K562 (cell line): ENCODE data around the gene CAMSAP3. TPM values are rescaled to one million over a fixed set of nuclear protein-coding genes. Genes with fewer than 3 reads are reported as not detected.

Source experiments
- BCOR ChIP-seq: fragments of 450-650 bp; IDR thresholded peaks from 2 replicates; pipeline ENCODE4 v1.6.1; 2016
- BRD9 ChIP-seq: fragments of 450-650 bp; IDR thresholded peaks from 2 replicates; pipeline ENCODE4 v1.6.1; 2018; ENCODE audit warnings: low read depth; ENCODE audit not compliant: partially characterized antibody
- CEBPG ChIP-seq, 3 experiments: fragments of 200-800 bp in 1 of 3; sonication (Bioruptor generic) in 1 of 3; sonication (generic) in 1 of 3; formaldehyde crosslinking in 1 of 3; IDR thresholded peaks in 2 of 3; conservative IDR thresholded peaks in 1 of 3; 2 replicates each; pipeline versions ENCODE4 v1.6.1 to v1.8.0; 2016 to 2022; ENCODE audit warnings: missing compliant biosample characterization in 2 of 3, missing genetic modification characterization in 2 of 3, mild to moderate bottlenecking in 1 of 3, missing genetic modification reagents in 1 of 3
- GABPB2 ChIP-seq: fragments of 250-450 bp; sonication (Bioruptor Pico); conservative IDR thresholded peaks from 2 replicates; pipeline ENCODE4 v1.5.1; 2021; ENCODE audit warnings: mild to moderate bottlenecking
- HMBOX1 ChIP-seq: sonication (generic); IDR thresholded peaks from 2 replicates; pipeline ENCODE4 v1.6.1; 2016
- HNRNPK ChIP-seq: fragments of 200-400 bp; formaldehyde crosslinking; IDR thresholded peaks from one replicate; pipeline ENCODE4 v1.6.1; 2018; ENCODE audit warnings: mild to moderate bottlenecking, low read depth, low read length; ENCODE audit not compliant: poor library complexity, severe bottlenecking
- HNRNPLL ChIP-seq: fragments of 200-400 bp; formaldehyde crosslinking; IDR thresholded peaks from 2 replicates; pipeline ENCODE4 v1.6.1; 2017; ENCODE audit warnings: low read length, low read depth, mild to moderate bottlenecking; ENCODE audit not compliant: poor library complexity, severe bottlenecking
- IRF9 ChIP-seq: fragments of 450-650 bp; IDR thresholded peaks from 2 replicates; pipeline ENCODE4 v1.6.1; 2016; ENCODE audit warnings: missing biosample characterization, missing genetic modification characterization
- JUND ChIP-seq, 2 experiments: IDR thresholded peaks; 2 replicates in 1 of 2; 3 replicates in 1 of 2; pipeline ENCODE4 v1.6.1; 2011; ENCODE audit warnings: borderline replicate concordance in 2 of 2, low read depth in 2 of 2, low read length in 2 of 2, improper control_type of control experiment in 1 of 2, missing biosample characterization in 1 of 2, missing genetic modification characterization in 1 of 2, missing genetic modification reagents in 1 of 2
- KDM5B ChIP-seq: fragments of 200-600 bp; sonication (generic); IDR thresholded peaks from 2 replicates; pipeline ENCODE4 v1.6.1; 2012; ENCODE audit warnings: low read depth, mild to moderate bottlenecking, moderate library complexity, low read length, control low read depth, inconsistent platforms; ENCODE audit not compliant: insufficient replicate concordance
- KLF16 ChIP-seq: IDR thresholded peaks from 2 replicates; pipeline ENCODE4 v1.6.1; 2016; ENCODE audit warnings: antibody characterized with exemption
- L3MBTL2 ChIP-seq: fragments of 450-650 bp; IDR thresholded peaks from 2 replicates; pipeline ENCODE4 v1.6.1; 2016; ENCODE audit warnings: mild to moderate bottlenecking, moderate library complexity
- RAD51 ChIP-seq: fragments of 450-650 bp; IDR thresholded peaks from 2 replicates; pipeline ENCODE4 v1.7.1; 2016; ENCODE audit warnings: low read depth, mild to moderate bottlenecking, borderline replicate concordance
- SFPQ ChIP-seq: fragments of 200-400 bp; formaldehyde crosslinking; IDR thresholded peaks from 2 replicates; pipeline ENCODE4 v1.6.1; 2017; ENCODE audit warnings: mild to moderate bottlenecking, low read depth, low read length, moderate library complexity
- SNRNP70 ChIP-seq: fragments of 200-400 bp; formaldehyde crosslinking; optimal IDR thresholded peaks from 2 replicates; pipeline ENCODE3; 2017; ENCODE audit warnings: low read depth, low read length
- TFAM ChIP-seq: fragments of 250-450 bp; sonication (Bioruptor Pico); conservative IDR thresholded peaks from 2 replicates; pipeline ENCODE4 v1.5.0; 2021; ENCODE audit warnings: mild to moderate bottlenecking, moderate library complexity
- TSHZ1 ChIP-seq: fragments of 250-450 bp; sonication (Bioruptor Pico); IDR thresholded peaks from 2 replicates; pipeline ENCODE4 v1.4.0; 2020; ENCODE audit warnings: mild to moderate bottlenecking, moderate library complexity
- USF1 ChIP-seq: sonication (generic); formaldehyde crosslinking; IDR thresholded peaks from 2 replicates; pipeline ENCODE4 v1.9.0; 2022; ENCODE audit warnings: mild to moderate bottlenecking, missing genetic modification reagents
- ZNF24 ChIP-seq: fragments of 450-650 bp; IDR thresholded peaks from 2 replicates; pipeline ENCODE4 v1.6.1; 2016
- ZNF707 ChIP-seq: fragments of 250-450 bp; sonication (Bioruptor Pico); conservative IDR thresholded peaks from 2 replicates; pipeline ENCODE4 v1.8.0; 2022; ENCODE audit warnings: inconsistent platforms, mild to moderate bottlenecking, moderate library complexity
- polyA plus RNA-seq, 8 experiments: library from polyadenylated mRNA; depleted of rRNA in 4 of 8; stranded (reverse) in 5 of 8; unstranded in 3 of 8; fragments of >200 nt; fragmentation: Nextera tagmentation in 2 of 8; fragmentation: Illumina TruSeq in 1 of 8; extraction: Ambion mirVana in 2 of 8; extraction: Trizol in 1 of 8; gene quantifications; 2 replicates each; pipeline versions ENCODE4 v1.2.1 to v1.2.3, GENCODE V29; 2011 to 2014; ENCODE audit warnings: inconsistent platforms in 1 of 8, missing spikeins in 1 of 8
- total RNA-seq, 7 experiments: library from RNA; depleted of rRNA in 6 of 7; stranded (reverse); fragments of >200 nt in 6 of 7; fragmentation: Illumina TruSeq in 2 of 7; extraction: Trizol in 2 of 7; gene quantifications; 2 replicates each; pipeline versions ENCODE4 v1.2.1 to v1.2.3, GENCODE V29; 2011 to 2021; ENCODE audit warnings: low replicate concordance in 1 of 7

CAMSAP3 gene
- total and polyA plus RNA-seq, 9 of the 15 experiments (the other 6 are each of a cell fraction or from before 2014, with no cell fraction given): 0.01 to 0.89 (median 0.22) TPM; not detected in 1

GRCh38 chr19:7565332-7565731 is 30.3 kb upstream of the CAMSAP3 start (continued):
- TF ChIP-seq USF1 (peak; percentile 72), HMBOX1 (no peak), BRD9 (no peak), JUND (IDR thresholded peaks at IDR 0.05; ENCODE audit: borderline replicate concordance, low read depth, low read length) (peak; percentile 35; the same call in 1 of the 2 replicates), JUND (tag; IDR thresholded peaks at IDR 0.05; ENCODE audit: borderline replicate concordance, low read depth, low read length) (no peak), ZNF24 (no peak), RAD51 (peak; percentile 76), IRF9 (peak; percentile 83), L3MBTL2 (peak; percentile 37), GABPB2 (CRISPR knock-in tag) (no peak), ZNF707 (CRISPR knock-in tag) (no peak), SNRNP70 (no peak), SFPQ (no peak), CEBPG (CRISPR knock-in tag; IDR thresholded peaks at IDR 0.05) (peak; percentile 85), CEBPG (tag; conservative IDR thresholded peaks at IDR 0.05 in 1 of 2, IDR thresholded peaks at IDR 0.05 in 1 of 2) (peak; percentile 89 to 92), TSHZ1 (CRISPR knock-in tag) (no peak), KDM5B (no peak), HNRNPK (no peak), BCOR (no peak), HNRNPLL (no peak), KLF16 (no peak), TFAM (CRISPR knock-in tag) (no peak)
